Stomach smooth muscle (tissue), 2 donors: Measurements from ENCODE around the gene FOXD2.

ENCODE experiments used
- H3K27ac ChIP-seq: one replicate; pipeline ENCODE4 v1.7.0; 2013; ENCODE audit warnings: mild to moderate bottlenecking, low read length, inconsistent platforms
- H3K27me3 ChIP-seq, 2 donors: one replicate each; pipeline ENCODE4 v1.7.0; 2013; ENCODE audit warnings: low read length in 2 of 2; ENCODE audit not compliant: insufficient read depth in 2 of 2, control insufficient read depth in 1 of 2
- H3K36me3 ChIP-seq, 2 donors: one replicate each; pipeline ENCODE4 v1.7.0; 2013; ENCODE audit warnings: low read length in 2 of 2; ENCODE audit not compliant: control insufficient read depth in 2 of 2, insufficient read depth in 2 of 2
- H3K4me1 ChIP-seq: one replicate; pipeline ENCODE4 v1.7.0; 2013; ENCODE audit warnings: low read length; ENCODE audit not compliant: control insufficient read depth, insufficient read depth
- H3K4me3 ChIP-seq, 2 donors: one replicate each; pipeline ENCODE4 v1.7.0; 2013; ENCODE audit warnings: low read length in 2 of 2
- H3K9ac ChIP-seq, 2 donors: one replicate each; pipeline ENCODE4 v1.7.0; 2013; ENCODE audit warnings: low read length in 2 of 2, mild to moderate bottlenecking in 1 of 2
- H3K9me3 ChIP-seq, 2 donors: one replicate each; pipeline ENCODE4 v1.7.0; 2013; ENCODE audit warnings: low read length in 2 of 2; ENCODE audit not compliant: control insufficient read depth in 2 of 2
- donor health status: healthy.
- donor health status: Pancreatic carcinoma.

Gene FOXD2

DNA sequence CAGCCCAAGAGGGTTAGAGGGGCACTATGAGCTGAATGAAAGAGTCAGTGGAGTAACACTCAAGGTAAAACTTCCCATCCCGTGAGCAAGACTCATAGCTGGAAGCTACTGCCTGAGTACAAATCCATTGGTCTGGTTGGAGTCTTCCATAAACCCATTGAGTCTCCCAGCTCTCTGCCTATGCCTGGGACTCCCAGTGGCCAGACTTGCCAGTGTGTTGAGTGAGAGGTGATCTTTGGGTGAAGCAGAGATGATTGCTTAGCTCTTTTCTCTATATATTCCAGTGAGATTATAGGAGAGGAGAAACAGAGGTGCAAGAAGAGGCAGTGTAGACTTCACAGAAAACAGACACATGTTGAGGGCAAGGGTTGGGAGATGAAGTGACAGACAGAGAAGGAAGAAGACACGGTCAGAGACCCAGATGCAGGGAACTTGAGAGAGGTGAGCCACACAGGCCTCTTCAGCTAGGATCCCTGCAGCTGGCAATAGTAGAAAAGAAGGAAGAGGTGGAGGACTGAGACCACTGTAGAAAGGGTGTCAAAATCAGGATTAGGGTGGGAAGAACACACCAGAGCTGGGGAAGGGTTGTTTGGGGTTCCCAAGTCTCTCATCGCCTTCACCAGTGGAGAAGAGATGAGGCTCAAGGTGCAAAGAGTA is 3.7 kb downstream of the FOXD2 start:
- Histone ChIP-seq H3K9ac (no peak overlapping the region), H3K36me3 (no peaks in the 10 kb centered on the region), H3K9me3 (no peaks in the 10 kb centered on the region), H3K27ac (no peak overlapping the region), H3K27me3 (peaks cover 75 to 98% of the 10 kb centered on the region in 2 donors), H3K4me3 (no peak overlapping the region), H3K4me1 (peaks cover 22% of the 10 kb centered on the region)

GRCh38 chr1:47442202-47442601 is 4.4 kb downstream of the FOXD2 start:
- Histone ChIP-seq H3K36me3 (no peaks in the 10 kb centered on the region), H3K4me3 (no peak overlapping the region), H3K27me3 (peaks cover 76 to 98% of the 10 kb centered on the region in 2 donors), H3K9ac (no peak overlapping the region), H3K27ac (no peak overlapping the region), H3K4me1 (peaks cover 16% of the 10 kb centered on the region), H3K9me3 (peaks cover 0 to 2% of the 10 kb centered on the region in 2 donors)

DNA sequence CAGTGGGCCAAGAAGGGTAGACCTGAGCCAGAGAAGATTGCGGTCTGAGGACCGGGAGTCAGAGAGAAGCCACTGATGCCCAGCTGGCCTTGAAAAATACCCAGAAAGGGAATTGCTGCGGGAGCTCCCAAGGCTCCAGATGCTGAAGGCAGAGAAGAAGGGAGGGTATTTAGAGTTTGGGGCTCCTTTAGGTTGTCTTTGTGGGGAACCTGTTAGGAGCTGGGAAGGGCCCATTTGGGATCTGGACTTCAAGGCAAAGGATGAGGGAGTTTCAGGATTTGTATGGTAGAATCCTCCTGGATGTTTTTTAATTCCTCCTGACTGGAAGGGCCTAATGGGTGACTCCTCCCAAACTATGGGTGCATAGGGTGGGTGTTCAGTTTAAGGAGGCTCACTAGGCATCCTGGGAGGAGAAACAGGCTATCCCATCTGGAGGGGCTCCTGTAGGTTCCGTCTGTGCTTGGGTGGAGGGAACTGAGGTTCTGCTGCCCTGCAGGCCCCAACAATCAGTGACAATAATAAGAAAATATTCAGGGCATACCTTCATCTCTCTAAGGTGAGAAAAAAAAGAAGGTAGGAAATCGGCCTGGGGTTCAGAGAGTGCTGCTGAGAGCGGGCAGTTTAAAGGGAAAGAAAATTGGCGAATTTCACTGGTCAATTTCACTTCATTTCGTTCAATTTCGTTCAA is 5.1 kb downstream of the FOXD2 start:
- no peaks in the 10 kb centered on the region for H3K36me3 ChIP-seq
- H3K9ac ChIP-seq = no peak overlapping the region
- H3K27me3 ChIP-seq = peaks cover 80 to 95% of the 10 kb centered on the region in 2 donors
- H3K9me3 ChIP-seq = peaks cover 0 to 2% of the 10 kb centered on the region in 2 donors
- H3K4me1 ChIP-seq = peaks cover 12% of the 10 kb centered on the region
- H3K27ac ChIP-seq = no peak overlapping the region
- H3K4me3 ChIP-seq = no peak overlapping the region

GRCh38 chr1:47443530-47444296 is 5.9 kb downstream of the FOXD2 start:
- H3K27ac ChIP-seq = no peak overlapping the region
- peaks cover 12% of the 10 kb centered on the region for H3K4me1 ChIP-seq
- peaks cover 0 to 2% of the 10 kb centered on the region in 2 donors for H3K9me3 ChIP-seq
- H3K27me3 ChIP-seq = peaks cover 84 to 97% of the 10 kb centered on the region in 2 donors
- H3K4me3 ChIP-seq = no peak overlapping the region
- no peaks in the 10 kb centered on the region for H3K36me3 ChIP-seq
- H3K9ac ChIP-seq = no peak overlapping the region

- H3K4me3 ChIP-seq = peak overlapping the region in 1 of 2 donors; percentile 40
- peaks cover 0 to 2% of the 10 kb centered on the region in 2 donors for H3K9me3 ChIP-seq
- H3K27me3 ChIP-seq = peaks cover 89 to 97% of the 10 kb centered on the region in 2 donors
- H3K27ac ChIP-seq = no peak overlapping the region
- H3K9ac ChIP-seq = no peak overlapping the region
- H3K4me1 ChIP-seq = peaks cover 11% of the 10 kb centered on the region
- no peaks in the 10 kb centered on the region for H3K36me3 ChIP-seq
These were observed 6.4 kb downstream of the FOXD2 start for GRCh38 chr1:47444297-47444561.

GRCh38 chr1:47444562-47445465 is 7.0 kb downstream of the FOXD2 start:
- no peaks in the 10 kb centered on the region for H3K36me3 ChIP-seq

DNA sequence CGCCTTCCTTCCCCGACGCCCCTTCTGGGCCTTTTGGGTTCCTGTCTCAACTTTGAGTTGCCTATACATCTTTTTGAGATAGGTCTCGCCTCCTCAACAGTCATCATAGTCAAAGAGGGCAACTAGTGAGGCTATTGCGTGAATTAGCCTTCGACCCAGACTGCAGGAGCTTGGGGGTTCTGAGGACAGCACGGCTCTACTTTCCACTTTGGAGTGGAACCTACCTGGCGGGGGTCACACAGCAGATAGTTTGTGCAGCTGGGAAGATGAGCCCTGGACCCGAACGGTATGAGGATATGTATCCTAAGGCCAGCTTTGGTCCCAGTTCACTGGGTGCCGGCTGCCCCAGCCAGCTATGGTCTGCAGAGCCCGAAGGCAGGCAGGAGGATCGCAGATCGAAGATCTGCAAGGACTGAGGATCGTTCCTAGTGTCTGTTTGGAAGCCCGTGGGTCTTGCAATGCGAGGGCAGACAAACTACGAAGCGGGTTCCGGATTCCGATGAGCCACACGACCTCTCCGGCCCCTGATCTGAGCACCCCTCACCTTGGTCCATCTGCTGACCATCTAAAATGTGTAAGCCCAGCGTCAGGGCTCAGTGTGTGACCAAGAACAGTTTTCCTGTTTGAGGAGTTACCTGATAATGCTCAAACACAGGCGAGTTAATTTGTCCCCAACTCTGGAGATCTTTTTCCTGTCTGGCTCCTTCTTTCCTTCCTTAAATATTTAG is 8.1 kb downstream of the FOXD2 start:
- Histone ChIP-seq H3K4me3 (no peak overlapping the region), H3K27ac (no peak overlapping the region), H3K27me3 (peaks cover 85 to 95% of the 10 kb centered on the region in 2 donors), H3K9ac (no peak overlapping the region), H3K36me3 (no peaks in the 10 kb centered on the region), H3K4me1 (peaks cover 8% of the 10 kb centered on the region), H3K9me3 (peaks cover 0 to 2% of the 10 kb centered on the region in 2 donors)

More at GRCh38 chr1:47444562-47445465, 7.0 kb downstream of the FOXD2 start:
- Histone ChIP-seq H3K9me3 (peaks cover 0 to 2% of the 10 kb centered on the region in 2 donors), H3K27ac (no peak overlapping the region), H3K4me3 (peak overlapping the region in 1 of 2 donors; percentile 40), H3K27me3 (peaks cover 88 to 97% of the 10 kb centered on the region in 2 donors), H3K9ac (no peak overlapping the region), H3K4me1 (peaks cover 8% of the 10 kb centered on the region)

- peaks cover 8% of the 10 kb centered on the region for H3K4me1 ChIP-seq
- no peaks in the 10 kb centered on the region for H3K36me3 ChIP-seq
- H3K9ac ChIP-seq = no peak overlapping the region
- no peak overlapping the region for H3K4me3 ChIP-seq
- H3K9me3 ChIP-seq = peaks cover 0 to 2% of the 10 kb centered on the region in 2 donors
- H3K27ac ChIP-seq = no peak overlapping the region
- H3K27me3 ChIP-seq = peaks cover 62 to 80% of the 10 kb centered on the region in 2 donors
These were observed 10.8 kb downstream of the FOXD2 start for GRCh38 chr1:47448462-47449222.

GRCh38 chr1:47449822-47450552 is 12.1 kb downstream of the FOXD2 start:
- peaks cover 52 to 66% of the 10 kb centered on the region in 2 donors for H3K27me3 ChIP-seq
- H3K9me3 ChIP-seq = peaks cover 0 to 2% of the 10 kb centered on the region in 2 donors
- H3K36me3 ChIP-seq = no peaks in the 10 kb centered on the region
- no peak overlapping the region for H3K27ac ChIP-seq
- H3K4me1 ChIP-seq = peaks cover under 1% of the 10 kb centered on the region
- no peak overlapping the region for H3K4me3 ChIP-seq
- H3K9ac ChIP-seq = no peak overlapping the region
